RCC 7860 (cell line): ENCODE data around the gene TRABD2B.

Experiments
- DNase-seq: peaks from one replicate; pipeline ENCODE4 v3.0.0-alpha.2; 2015; ENCODE audit warnings: low spot score
- FAIRE-seq: peaks from 2 replicates; lab custom pipeline; 2012; peaks lifted over from hg19 to GRCh38; lab: Jason Lieb, UNC

TRABD2B gene

GRCh38 chr1:47765236-47765635 lies 231.9 kb downstream of the TRABD2B start:
- FAIRE-seq (no peak), DNase-seq (no peak)

GRCh38 chr1:47764461-47765046 lies 232.6 kb downstream of the TRABD2B start:
- DNase-seq (no peak), FAIRE-seq (no peak)

GRCh38 chr1:47763591-47764171 lies 233.5 kb downstream of the TRABD2B start:
- DNase-seq (no peak), FAIRE-seq (no peak)

GRCh38 chr1:47761974-47762373 lies 235.2 kb downstream of the TRABD2B start:
- DNase-seq (no peak), FAIRE-seq (no peak)

GRCh38 chr1:47761201-47761930 lies 235.8 kb downstream of the TRABD2B start:
- FAIRE-seq (no peak), DNase-seq (no peak)

- DNase-seq (no peak), FAIRE-seq (no peak)
Measured at GRCh38 chr1:47759936-47760629, 237.1 kb downstream of the TRABD2B start.

GRCh38 chr1:47759251-47759935 lies 237.8 kb downstream of the TRABD2B start:
- FAIRE-seq: no peak
- no peak for DNase-seq

- no peak for FAIRE-seq
- DNase-seq: no peak
Measured at GRCh38 chr1:47758341-47759250, 238.6 kb downstream of the TRABD2B start.

GRCh38 chr1:47757226-47757975 lies 239.8 kb downstream of the TRABD2B start:
- no peak for DNase-seq
- no peak for FAIRE-seq

GRCh38 chr1:47756411-47756810 lies 240.8 kb downstream of the TRABD2B start:
- no peak for FAIRE-seq
- no peak for DNase-seq

- FAIRE-seq (no peak), DNase-seq (no peak)
Measured at GRCh38 chr1:47756006-47756405, 241.2 kb downstream of the TRABD2B start.

GRCh38 chr1:47755101-47755990 lies 241.8 kb downstream of the TRABD2B start:
- FAIRE-seq (no peak), DNase-seq (no peak)

GRCh38 chr1:47754221-47754620 lies 243.0 kb downstream of the TRABD2B start:
- FAIRE-seq (no peak), DNase-seq (no peak)

- no peak for FAIRE-seq
- DNase-seq: no peak
Measured at GRCh38 chr1:47753808-47754207, 243.4 kb downstream of the TRABD2B start.

- no peak for FAIRE-seq
- no peak for DNase-seq
Measured at GRCh38 chr1:47752559-47752958, 244.6 kb downstream of the TRABD2B start.

- no peak for FAIRE-seq
- DNase-seq: no peak
Measured at GRCh38 chr1:47751996-47752451, 245.2 kb downstream of the TRABD2B start.

GRCh38 chr1:47751193-47751592 lies 246.0 kb downstream of the TRABD2B start:
- DNase-seq (no peak), FAIRE-seq (no peak)
